GM19372 (cell line): ENCODE results near the gene STX16.

Experiments used
- ATAC-seq: cut with Tn5 transposase; IDR thresholded peaks from one replicate; pipeline ENCODE4 v1.9.1; 2021; ENCODE audit warnings: mild to moderate bottlenecking, low read depth, moderate library complexity; ENCODE audit not compliant: unreplicated experiment

STX16 gene

GRCh38 chr20:58650181-58650775 is 805 bp upstream of the STX16 start:
- ATAC-seq: peak; percentile 11

- no peak for ATAC-seq
Measured at GRCh38 chr20:58651559-58651945, 469 bp downstream of the STX16 start.

GRCh38 chr20:58651946-58652605 is 993 bp downstream of the STX16 start:
- peak; percentile 42 for ATAC-seq

GRCh38 chr20:58652606-58653294 is 1.7 kb downstream of the STX16 start:
- ATAC-seq: no peak

- ATAC-seq: no peak
Measured at GRCh38 chr20:58654337-58654736, 3.3 kb downstream of the STX16 start.

GRCh38 chr20:58655328-58656107 is 4.4 kb downstream of the STX16 start:
- ATAC-seq: no peak

GRCh38 chr20:58656831-58657230 is 5.7 kb downstream of the STX16 start:
- no peak for ATAC-seq

- no peak for ATAC-seq
Measured at GRCh38 chr20:58657262-58657661, 6.2 kb downstream of the STX16 start.

GRCh38 chr20:58657986-58658385 is 6.9 kb downstream of the STX16 start:
- no peak for ATAC-seq

GRCh38 chr20:58658760-58659159 is 7.7 kb downstream of the STX16 start:
- no peak for ATAC-seq

- ATAC-seq: no peak
Measured at GRCh38 chr20:58659841-58660240, 8.8 kb downstream of the STX16 start.

GRCh38 chr20:58660855-58661597 is 9.9 kb downstream of the STX16 start:
- no peak for ATAC-seq

- ATAC-seq: no peak
Measured at GRCh38 chr20:58661598-58662473, 10.8 kb downstream of the STX16 start.

GRCh38 chr20:58664331-58664730 is 13.2 kb downstream of the STX16 start:
- no peak for ATAC-seq

GRCh38 chr20:58664883-58665282 is 13.8 kb downstream of the STX16 start:
- no peak for ATAC-seq

- no peak for ATAC-seq
Measured at GRCh38 chr20:58665606-58666005, 14.5 kb downstream of the STX16 start.

- ATAC-seq: no peak
Measured at GRCh38 chr20:58666702-58667101, 15.6 kb downstream of the STX16 start.

- no peak for ATAC-seq
Measured at GRCh38 chr20:58667975-58668374, 16.9 kb downstream of the STX16 start.

- ATAC-seq: no peak
Measured at GRCh38 chr20:58668901-58669286, 17.8 kb downstream of the STX16 start.
